Loucy (cell line): Measurements from ENCODE around the gene LCE3B.
"Not testable (repeated sequence)": the region's sequence is repeated elsewhere in the genome, so short reads cannot be mapped to it uniquely, and the experiment has no call there.

Experiments
- H2AFZ ChIP-seq: fragments of 200-600 bp; sonication (generic); 2 replicates; pipeline ENCODE4 v1.6.0; 2016; ENCODE audit warnings: antibody characterized with exemption, mild to moderate bottlenecking, low read length, moderate library complexity
- H3F3A ChIP-seq: fragments of 200-600 bp; 2 replicates; pipeline ENCODE4 v1.6.0; 2016; ENCODE audit warnings: antibody characterized with exemption, low read depth, mild to moderate bottlenecking
- H3K27me3 ChIP-seq: fragments of 200-600 bp; sonication (generic); 2 replicates; pipeline ENCODE4 v1.6.1; 2014; ENCODE audit warnings: low read length, mild to moderate bottlenecking; ENCODE audit not compliant: insufficient read depth, poor library complexity, severe bottlenecking
- H3K36me3 ChIP-seq: fragments of 200-600 bp; sonication (generic); 2 replicates; pipeline ENCODE4 v1.6.1; 2016; ENCODE audit warnings: low read length; ENCODE audit not compliant: insufficient read depth
- H3K4me1 ChIP-seq: fragments of 200-600 bp; sonication (generic); 2 replicates; pipeline ENCODE4 v1.5.1; 2014; ENCODE audit warnings: low read length, mild to moderate bottlenecking; ENCODE audit not compliant: insufficient read depth, poor library complexity, severe bottlenecking
- H3K4me2 ChIP-seq: fragments of 200-600 bp; sonication (generic); 2 replicates; pipeline ENCODE4 v1.6.0; 2014; ENCODE audit warnings: antibody characterized with exemption, low read length, low read depth, mild to moderate bottlenecking; ENCODE audit not compliant: poor library complexity, severe bottlenecking
- H3K4me3 ChIP-seq: fragments of 200-600 bp; sonication (generic); 2 replicates; pipeline ENCODE4 v1.5.1; 2014; ENCODE audit warnings: low read length, mild to moderate bottlenecking, mixed read lengths; ENCODE audit not compliant: poor library complexity, severe bottlenecking
- H3K79me2 ChIP-seq: fragments of 200-600 bp; sonication (generic); 2 replicates; pipeline ENCODE4 v1.6.1; 2014; ENCODE audit warnings: low read length; ENCODE audit not compliant: insufficient read depth
- H3K9ac ChIP-seq: fragments of 200-600 bp; sonication (generic); 2 replicates; pipeline ENCODE4 v1.6.0; 2014; ENCODE audit warnings: mild to moderate bottlenecking, low read depth, low read length, moderate library complexity; ENCODE audit not compliant: poor library complexity, severe bottlenecking
- H3K9me2 ChIP-seq: fragments of 200-600 bp; sonication (generic); replicated peaks from 2 replicates; pipeline ENCODE4 v1.6.1; 2016; ENCODE audit warnings: low read depth, low read length, mixed read lengths
- H3K9me3 ChIP-seq: fragments of 200-600 bp; sonication (generic); 2 replicates; pipeline ENCODE4 v1.6.1; 2014; ENCODE audit warnings: mild to moderate bottlenecking, antibody characterized with exemption, low read length, low read depth; ENCODE audit not compliant: insufficient read depth
- H4K20me1 ChIP-seq: fragments of 200-600 bp; sonication (generic); 2 replicates; pipeline ENCODE4 v1.6.0; 2014; ENCODE audit warnings: antibody characterized with exemption, low read length, mild to moderate bottlenecking; ENCODE audit not compliant: insufficient read depth, poor library complexity, severe bottlenecking
- CTCF ChIP-seq: fragments of 200-600 bp; sonication (generic); conservative IDR thresholded peaks from 2 replicates; pipeline ENCODE4 v1.5.1; 2014; ENCODE audit warnings: mild to moderate bottlenecking, antibody characterized with exemption, low read length
- EZH2phosphoT487 ChIP-seq: fragments of 200-600 bp; IDR thresholded peaks from 2 replicates; pipeline ENCODE4 v1.6.1; 2018; ENCODE audit warnings: antibody characterized with exemption, mild to moderate bottlenecking, moderate library complexity, borderline replicate concordance

Gene LCE3B

GRCh38 chr1:152566681-152567080, 46.9 kb upstream of the LCE3B start, which contains the start of gene LCE3E:
Gene LCE3E (minus strand): TSS chr1:152566780. CDS start chr1:152566208, 572 bp downstream.
- H3K4me2 ChIP-seq = no peak within 1 kb of the TSS
- H3K9me3 ChIP-seq = peaks cover 5% of the 10 kb centered on the region; the same call in 1 of the 2 replicates
- no peak within 1 kb of the TSS for H3K4me3 ChIP-seq

GRCh38 chr1:152577168-152577567, 36.4 kb upstream of the LCE3B start:
- H4K20me1 ChIP-seq = no peaks in the 10 kb centered on the region

More at GRCh38 chr1:152566681-152567080, 46.9 kb upstream of the LCE3B start, which contains the start of gene LCE3E:
- no peaks in the 10 kb centered on the region for H3F3A ChIP-seq
- H3K27me3 ChIP-seq = no peaks in the 10 kb centered on the region
- TF ChIP-seq CTCF = no peak
- TF ChIP-seq EZH2phosphoT487 = no peak
- H3K4me1 ChIP-seq = no peaks in the 10 kb centered on the region
- no peaks in the 10 kb centered on the region for H3K9me2 ChIP-seq
- no peak within 1 kb of the TSS for H3K9ac ChIP-seq
- no peaks in the 10 kb centered on the region for H3K36me3 ChIP-seq
- H3K79me2 ChIP-seq = no peaks in the 10 kb centered on the region
- no peak within 1 kb of the TSS for H2AFZ ChIP-seq
- no peaks in the 10 kb centered on the region for H4K20me1 ChIP-seq

GRCh38 chr1:152579526-152579925, 34.1 kb upstream of the LCE3B start:
- not testable (repeated sequence) for H3F3A ChIP-seq, H3K27me3 ChIP-seq, H4K20me1 ChIP-seq, H3K9ac ChIP-seq, H2AFZ ChIP-seq, H3K4me2 ChIP-seq, H3K4me1 ChIP-seq, H3K4me3 ChIP-seq, H3K36me3 ChIP-seq, H3K79me2 ChIP-seq, H3K9me2 ChIP-seq, H3K9me3 ChIP-seq

More at GRCh38 chr1:152577168-152577567, 36.4 kb upstream of the LCE3B start:
- Histone ChIP-seq H3K27me3 (no peaks in the 10 kb centered on the region), H3K4me3 (no peak overlapping the region), H2AFZ (no peak overlapping the region), H3K4me1 (no peaks in the 10 kb centered on the region), H3K79me2 (no peaks in the 10 kb centered on the region), H3K4me2 (no peak overlapping the region), H3K9ac (no peak overlapping the region), H3K9me3 (no peaks in the 10 kb centered on the region), H3K36me3 (no peaks in the 10 kb centered on the region), H3K9me2 (no peaks in the 10 kb centered on the region), H3F3A (no peaks in the 10 kb centered on the region)
- no peak for TF ChIP-seq CTCF
- TF ChIP-seq EZH2phosphoT487 = no peak

DNA sequence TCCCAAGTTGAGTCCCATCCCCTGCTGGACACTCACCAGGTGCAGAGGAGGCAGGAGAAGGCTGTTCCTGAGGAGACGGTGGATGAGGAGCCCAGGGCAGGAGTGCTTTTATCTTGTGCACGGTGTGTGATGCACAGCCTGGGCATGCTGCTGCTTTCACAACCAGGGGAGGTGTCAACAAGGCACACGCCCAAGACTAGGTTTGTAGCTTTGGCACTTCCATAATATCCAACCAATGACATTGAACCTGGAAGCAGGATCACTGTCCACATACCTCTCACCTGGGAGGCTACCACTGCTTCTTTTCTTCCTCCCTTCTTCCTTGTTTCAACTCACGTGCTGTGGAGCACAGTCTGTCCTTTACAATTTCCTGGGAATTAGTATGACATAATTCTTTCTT, 33.2 kb upstream of the LCE3B start, which contains the start of gene LCE3D:
Gene LCE3D (minus strand): TSS at position 84 of the 400 bp plus-strand sequence. CDS start 580 bp downstream, outside the sequence.
- no peaks in the 10 kb centered on the region for H3K4me1 ChIP-seq
- TF ChIP-seq CTCF = no peak
- TF ChIP-seq EZH2phosphoT487 = no peak
- H3K9me2 ChIP-seq = no peaks in the 10 kb centered on the region
- no peaks in the 10 kb centered on the region for H3K79me2 ChIP-seq
- H3K9me3 ChIP-seq = no peaks in the 10 kb centered on the region
- H3F3A ChIP-seq = no peaks in the 10 kb centered on the region
- H3K27me3 ChIP-seq = no peaks in the 10 kb centered on the region
- H3K4me2 ChIP-seq = no peak within 1 kb of the TSS
- H2AFZ ChIP-seq = no peak within 1 kb of the TSS
- no peak within 1 kb of the TSS for H3K4me3 ChIP-seq
- H3K36me3 ChIP-seq = no peaks in the 10 kb centered on the region
- no peak within 1 kb of the TSS for H3K9ac ChIP-seq
- H4K20me1 ChIP-seq = no peaks in the 10 kb centered on the region
